ENCODE measurements around the gene TUBB8B.
A peak's percentile ranks its signal among the peaks of the same experiment; 100 is the strongest.
"Not testable (repeated sequence)": the region's sequence is repeated elsewhere in the genome, so short reads cannot be mapped to it uniquely, and the experiment has no call there.

Gene TUBB8B

DNA sequence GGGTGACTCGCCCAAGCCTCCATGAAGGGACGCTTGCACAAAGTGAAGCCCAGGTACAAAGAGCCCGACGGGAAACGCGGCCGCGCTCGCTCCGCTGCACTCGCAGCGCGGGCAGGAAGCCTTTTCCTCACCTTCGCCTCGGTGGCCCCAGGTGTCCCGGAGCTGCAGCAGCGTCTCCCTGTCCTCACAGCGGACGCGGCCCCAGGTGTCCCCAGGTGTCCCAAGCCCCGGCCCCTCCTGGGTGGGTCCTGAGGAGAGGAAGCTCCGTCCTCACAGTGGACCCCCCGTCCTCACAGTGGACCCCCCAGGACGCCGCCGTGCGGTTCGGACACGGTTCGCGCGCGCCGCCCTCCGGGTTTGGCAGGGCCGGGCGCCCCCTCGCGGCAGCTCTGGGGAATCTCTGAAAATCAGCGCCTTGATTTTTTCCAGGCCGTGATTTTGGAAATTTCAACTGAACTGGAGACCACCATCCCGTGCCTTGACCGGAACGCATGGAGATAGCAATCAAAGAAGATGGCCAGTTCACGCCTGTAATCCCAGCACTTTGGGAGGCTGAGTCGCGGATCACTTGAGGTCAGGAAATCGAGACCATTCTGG is 23.9 kb upstream of the TUBB8B start:
- H3K27ac ChIP-seq (replicated peaks); DNase-seq (ENCODE audit: low read depth in 1 of 2, low spot score in 1 of 2); H3K4me3 ChIP-seq (replicated peaks; ENCODE audit: insufficient read depth, low read length); H3K27me3 ChIP-seq (ENCODE audit: insufficient read depth, poor library complexity, severe bottlenecking): not testable (repeated sequence)

- not testable (repeated sequence) for H3K27ac ChIP-seq (replicated peaks); DNase-seq (ENCODE audit: low read depth in 1 of 2, low spot score in 1 of 2); H3K27me3 ChIP-seq (ENCODE audit: insufficient read depth, poor library complexity, severe bottlenecking); H3K4me3 ChIP-seq (replicated peaks; ENCODE audit: insufficient read depth, low read length)
Measured at GRCh38 chr18:67701-68100, 18.3 kb upstream of the TUBB8B start.

- H3K4me3 ChIP-seq (replicated peaks; ENCODE audit: insufficient read depth, low read length); H3K27ac ChIP-seq (replicated peaks); H3K27me3 ChIP-seq (ENCODE audit: insufficient read depth, poor library complexity, severe bottlenecking); DNase-seq (ENCODE audit: low read depth in 1 of 2, low spot score in 1 of 2): not testable (repeated sequence)
Measured at GRCh38 chr18:64279-64678, 14.9 kb upstream of the TUBB8B start.

GRCh38 chr18:63656-64055 is 14.2 kb upstream of the TUBB8B start:
- not testable (repeated sequence) for H3K4me3 ChIP-seq (replicated peaks; ENCODE audit: insufficient read depth, low read length); H3K27me3 ChIP-seq (ENCODE audit: insufficient read depth, poor library complexity, severe bottlenecking); H3K27ac ChIP-seq (replicated peaks); DNase-seq (ENCODE audit: low read depth in 1 of 2, low spot score in 1 of 2)

GRCh38 chr18:54388-54787 is 5.0 kb upstream of the TUBB8B start:
- H3K27ac ChIP-seq (replicated peaks); H3K27me3 ChIP-seq (ENCODE audit: insufficient read depth, poor library complexity, severe bottlenecking); DNase-seq (ENCODE audit: low read depth in 1 of 2, low spot score in 1 of 2); H3K4me3 ChIP-seq (replicated peaks; ENCODE audit: insufficient read depth, low read length): not testable (repeated sequence)

DNA sequence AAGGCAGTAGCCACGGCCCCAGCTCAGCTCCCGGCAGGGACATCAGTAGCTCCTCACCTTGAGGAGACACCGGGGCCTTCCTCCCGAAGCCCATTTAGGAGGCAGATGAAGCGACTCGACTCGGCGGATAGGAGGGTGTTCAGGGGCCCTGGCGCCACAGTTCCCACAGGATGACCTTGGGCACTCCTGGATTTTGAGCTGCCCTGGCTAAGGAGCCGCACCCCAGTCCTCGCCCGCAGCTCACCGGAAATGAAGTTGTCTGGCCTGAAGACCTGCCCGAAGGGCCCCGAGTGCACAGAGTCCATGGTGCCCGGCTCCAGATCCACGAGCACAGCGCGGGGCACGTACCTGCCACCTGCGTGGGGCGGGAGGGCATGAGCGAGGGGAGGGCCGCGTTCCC is 719 bp downstream of the TUBB8B start:
- not testable (repeated sequence) for DNase-seq (ENCODE audit: low read depth in 1 of 2, low spot score in 1 of 2); H3K27me3 ChIP-seq (ENCODE audit: insufficient read depth, poor library complexity, severe bottlenecking); H3K27ac ChIP-seq (replicated peaks); H3K4me3 ChIP-seq (replicated peaks; ENCODE audit: insufficient read depth, low read length)

DNA sequence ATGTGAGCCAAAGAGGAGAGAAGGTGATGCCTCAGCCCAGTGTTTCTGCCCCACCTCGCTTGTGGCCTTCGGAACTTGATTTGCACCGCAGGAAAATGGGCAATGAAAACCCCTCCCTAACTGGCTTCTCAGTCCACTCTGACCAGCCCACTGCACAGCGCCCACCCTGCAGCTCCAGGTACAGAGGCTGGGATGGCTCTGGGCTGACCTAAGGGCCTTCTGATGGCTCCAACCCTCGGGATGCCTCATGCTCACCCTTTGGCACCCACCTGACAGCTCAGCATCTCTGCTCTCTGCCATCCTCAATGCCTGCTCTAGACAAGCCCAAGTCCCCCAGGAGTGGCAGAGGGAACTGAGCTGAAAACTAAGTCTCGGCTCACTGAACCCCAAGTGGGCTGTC is 36.2 kb downstream of the TUBB8B start:
- H3K27ac ChIP-seq (replicated peaks); H3K4me3 ChIP-seq (replicated peaks; ENCODE audit: insufficient read depth, low read length); DNase-seq (ENCODE audit: low read depth in 1 of 2, low spot score in 1 of 2); H3K27me3 ChIP-seq (ENCODE audit: insufficient read depth, poor library complexity, severe bottlenecking): not testable (repeated sequence)

- not testable (repeated sequence) for DNase-seq (ENCODE audit: low read depth in 1 of 2, low spot score in 1 of 2); H3K4me3 ChIP-seq (replicated peaks; ENCODE audit: insufficient read depth, low read length); H3K27me3 ChIP-seq (ENCODE audit: insufficient read depth, poor library complexity, severe bottlenecking); H3K27ac ChIP-seq (replicated peaks)
Measured at GRCh38 chr18:12773-13172, 36.6 kb downstream of the TUBB8B start.

DNA sequence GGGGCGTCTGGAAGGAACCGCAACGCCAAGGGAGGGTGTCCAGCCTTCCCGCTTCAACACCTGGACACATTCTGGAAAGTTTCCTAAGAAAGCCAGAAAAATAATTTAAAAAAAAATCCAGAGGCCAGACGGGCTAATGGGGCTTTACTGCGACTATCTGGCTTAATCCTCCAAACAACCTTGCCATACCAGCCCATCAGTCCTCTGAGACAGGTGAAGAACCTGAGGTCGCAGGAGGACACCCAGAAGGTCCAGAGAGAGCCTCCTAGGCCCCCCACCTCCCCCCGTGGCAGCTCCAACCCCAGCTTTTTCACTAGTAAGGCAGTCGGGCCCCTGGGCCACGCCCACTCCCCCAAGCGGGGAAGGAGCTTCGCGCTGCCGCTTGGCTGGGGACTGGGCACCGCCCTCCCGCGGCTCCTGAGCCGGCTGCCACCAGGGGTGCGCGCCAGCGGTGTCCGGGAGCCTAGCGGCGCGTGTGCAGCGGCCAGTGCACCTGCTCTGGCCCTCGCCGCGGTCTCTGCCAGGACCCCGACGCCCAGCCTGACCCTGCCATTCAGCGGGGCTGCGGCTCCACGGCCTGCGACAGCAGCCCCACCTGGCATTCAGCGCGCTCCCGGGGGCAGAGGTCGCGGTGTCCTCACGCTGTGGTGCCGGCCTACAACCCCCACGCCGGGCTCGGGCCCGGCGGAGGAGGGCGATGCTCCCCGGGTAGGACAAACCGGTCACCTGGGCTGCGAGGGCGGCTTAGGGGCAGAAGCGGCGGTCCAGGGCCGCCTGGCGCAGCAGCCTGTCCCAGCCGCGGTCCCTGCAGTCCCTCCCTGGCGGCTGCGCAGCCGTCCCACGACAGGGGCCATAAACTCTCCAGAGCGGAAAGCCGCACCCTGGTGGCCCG is 37.8 kb downstream of the TUBB8B start:
- DNase-seq (ENCODE audit: low read depth in 1 of 2, low spot score in 1 of 2); H3K4me3 ChIP-seq (replicated peaks; ENCODE audit: insufficient read depth, low read length); H3K27me3 ChIP-seq (ENCODE audit: insufficient read depth, poor library complexity, severe bottlenecking); H3K27ac ChIP-seq (replicated peaks): not testable (repeated sequence)

DNA sequence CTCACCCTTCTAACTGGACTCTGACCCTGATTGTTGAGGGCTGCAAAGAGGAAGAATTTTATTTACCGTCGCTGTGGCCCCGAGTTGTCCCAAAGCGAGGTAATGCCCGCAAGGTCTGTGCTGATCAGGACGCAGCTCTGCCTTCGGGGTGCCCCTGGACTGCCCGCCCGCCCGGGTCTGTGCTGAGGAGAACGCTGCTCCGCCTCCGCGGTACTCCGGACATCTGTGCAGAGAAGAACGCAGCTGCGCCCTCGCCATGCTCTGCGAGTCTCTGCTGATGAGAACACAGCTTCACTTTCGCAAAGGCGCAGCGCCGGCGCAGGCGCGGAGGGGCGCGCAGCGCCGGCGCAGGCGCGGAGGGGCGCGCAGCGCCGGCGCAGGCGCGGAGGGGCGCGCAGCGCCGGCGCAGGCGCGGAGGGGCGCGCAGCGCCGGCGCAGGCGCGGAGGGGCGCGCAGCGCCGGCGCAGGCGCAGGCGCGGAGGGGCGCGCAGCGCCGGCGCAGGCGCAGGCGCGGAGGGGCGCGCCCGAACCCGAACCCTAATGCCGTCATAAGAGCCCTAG is 38.7 kb downstream of the TUBB8B start:
- DNase-seq (ENCODE audit: low read depth in 1 of 2, low spot score in 1 of 2); H3K27ac ChIP-seq (replicated peaks); H3K27me3 ChIP-seq (ENCODE audit: insufficient read depth, poor library complexity, severe bottlenecking); H3K4me3 ChIP-seq (replicated peaks; ENCODE audit: insufficient read depth, low read length): not testable (repeated sequence)

DNA sequence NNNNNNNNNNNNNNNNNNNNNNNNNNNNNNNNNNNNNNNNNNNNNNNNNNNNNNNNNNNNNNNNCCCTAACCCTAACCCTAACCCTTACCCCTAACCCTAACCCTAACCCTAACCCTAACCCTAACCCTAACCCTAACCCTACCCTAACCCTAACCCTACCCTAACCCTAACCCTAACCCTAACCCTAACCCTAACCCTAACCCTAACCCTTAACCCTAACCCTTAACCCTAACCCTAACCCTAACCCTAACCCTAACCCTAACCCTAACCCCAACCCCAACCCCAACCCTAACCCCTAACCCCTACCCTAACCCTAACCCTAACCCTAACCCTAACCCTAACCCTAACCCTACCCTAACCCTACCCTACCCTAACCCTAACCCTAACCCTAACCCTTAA is 39.5 kb downstream of the TUBB8B start:
- TF ChIP-seq POLR2AphosphoS5 (IDR thresholded peaks at IDR 0.05; ENCODE audit: low read depth) = peak; percentile 53; the same call in 1 of the 2 replicates

More for the DNA sequence above, 39.5 kb downstream of the TUBB8B start:
- H3K4me3 ChIP-seq (replicated peaks; ENCODE audit: insufficient read depth, low read length); H3K27ac ChIP-seq (replicated peaks); H3K27me3 ChIP-seq (ENCODE audit: insufficient read depth, poor library complexity, severe bottlenecking): not testable (repeated sequence)
- peak in 1 of 2 experiments; percentile 11 for DNase-seq (ENCODE audit: low read depth in 1 of 2, low spot score in 1 of 2)

All from HL-60 (cell line).